IMR-90 (cell line): ENCODE results near the gene ALAS2. TPM values are rescaled to one million over a fixed set of nuclear protein-coding genes. Genes with fewer than 3 reads are reported as not detected.

ENCODE experiments used
- ATAC-seq: fragments of 200-7000 bp; cut with Tn5 transposase; 2 replicates; pipeline ENCODE4 v1.9.1; 2020; ENCODE audit warnings: low read depth, mild to moderate bottlenecking, moderate library complexity
- BruUV-seq: library from RNA; stranded (reverse); fragments of 400-500 nt; replicated peaks from 2 replicates; lab custom pipeline; 2021; lab: Mats Ljungman, UMichigan
- CTCF ChIA-PET: fragments of 300-600 bp; formaldehyde crosslinking; extraction: SDS; loops from one replicate; lab custom pipeline; 2021; ENCODE audit warnings: antibody characterized with exemption; lab: Yijun Ruan, JAX
- POLR2A ChIA-PET: fragments of 300-600 bp; sonication (Branson Sonifier 250); formaldehyde crosslinking; loops from one replicate; lab custom pipeline; 2022; ENCODE audit warnings: antibody characterized with exemption; ENCODE audit not compliant: unreplicated experiment; lab: Charles Lee
- DNase-seq: peaks from one replicate; pipeline ENCODE4 v3.0.0; 2013
- H2AFZ ChIP-seq: replicated peaks from 2 replicates; pipeline ENCODE3; 2013; ENCODE audit warnings: low read length, mild to moderate bottlenecking; ENCODE audit not compliant: poor library complexity
- H2AK5ac ChIP-seq: 2 replicates; pipeline ENCODE4 v1.6.1; 2013; ENCODE audit warnings: low read depth, low read length, inconsistent platforms
- H2AK9ac ChIP-seq: replicated peaks from 2 replicates; pipeline ENCODE3; 2013; ENCODE audit warnings: mild to moderate bottlenecking, low read depth, low read length, moderate library complexity; ENCODE audit not compliant: poor library complexity
- H2BK120ac ChIP-seq: 2 replicates; pipeline ENCODE4 v1.6.1; 2013; ENCODE audit warnings: low read depth, low read length, inconsistent platforms
- H2BK15ac ChIP-seq: 3 replicates; pipeline ENCODE4 v1.6.1; 2013; ENCODE audit warnings: low read depth, low read length, inconsistent platforms
- H2BK20ac ChIP-seq: 2 replicates; pipeline ENCODE4 v1.6.1; 2013; ENCODE audit warnings: low read depth, mild to moderate bottlenecking, inconsistent platforms, low read length, moderate library complexity
- H2BK5ac ChIP-seq: 2 replicates; pipeline ENCODE4 v1.6.1; 2013; ENCODE audit warnings: mild to moderate bottlenecking, low read depth, low read length, inconsistent platforms; ENCODE audit not compliant: poor library complexity, severe bottlenecking
- H3K14ac ChIP-seq: replicated peaks from 2 replicates; pipeline ENCODE4 v1.6.1; 2013; ENCODE audit warnings: low read depth, low read length, inconsistent platforms
- H3K18ac ChIP-seq: 2 replicates; pipeline ENCODE4 v1.6.1; 2013; ENCODE audit warnings: low read depth, low read length, control low read depth
- H3K23ac ChIP-seq: 2 replicates; pipeline ENCODE4 v1.6.1; 2013; ENCODE audit warnings: low read depth, low read length, inconsistent platforms
- H3K27ac ChIP-seq: 2 replicates; pipeline ENCODE4 v1.5.1; 2013; ENCODE audit warnings: mild to moderate bottlenecking, control low read depth, low read length; ENCODE audit not compliant: insufficient read depth
- H3K27me3 ChIP-seq: 2 replicates; pipeline ENCODE4 v1.6.1; 2013; ENCODE audit warnings: low read length; ENCODE audit not compliant: control insufficient read depth, insufficient read depth
- H3K36me3 ChIP-seq: 2 replicates; pipeline ENCODE4 v1.6.1; 2013; ENCODE audit warnings: low read length, mixed read lengths; ENCODE audit not compliant: control insufficient read depth, insufficient read depth
- H3K4ac ChIP-seq: 2 replicates; pipeline ENCODE4 v1.6.1; 2013; ENCODE audit warnings: low read depth, low read length, inconsistent platforms
- H3K4me1 ChIP-seq: 2 replicates; pipeline ENCODE4 v1.6.1; 2013; ENCODE audit warnings: low read length, mixed read lengths; ENCODE audit not compliant: control insufficient read depth, insufficient read depth
- H3K4me2 ChIP-seq: 2 replicates; pipeline ENCODE4 v1.6.1; 2013; ENCODE audit warnings: low read depth, mild to moderate bottlenecking, control low read depth, low read length, moderate library complexity
- H3K4me3 ChIP-seq: 2 replicates; pipeline ENCODE4 v1.5.1; 2013; ENCODE audit warnings: low read depth, mild to moderate bottlenecking, control low read depth, low read length, moderate library complexity; ENCODE audit not compliant: insufficient read depth
- H3K56ac ChIP-seq: 2 replicates; pipeline ENCODE4 v1.6.1; 2013; ENCODE audit warnings: low read length, inconsistent platforms; ENCODE audit not compliant: insufficient read depth; ENCODE audit errors: extremely low read depth
- H3K79me1 ChIP-seq, 2 experiments: 2 replicates each; pipeline ENCODE4 v1.6.1; 2013; ENCODE audit warnings: low read length in 2 of 2, inconsistent platforms in 1 of 2, low read depth in 1 of 2
- H3K9ac ChIP-seq: 2 replicates; pipeline ENCODE4 v1.6.1; 2013; ENCODE audit warnings: low read depth, low read length, control low read depth
- H3K9me1 ChIP-seq: 2 replicates; pipeline ENCODE4 v1.6.1; 2013; ENCODE audit warnings: low read length, inconsistent platforms; ENCODE audit not compliant: insufficient read depth
- H3K9me3 ChIP-seq: 2 replicates; pipeline ENCODE4 v1.6.1; 2013; ENCODE audit warnings: low read length; ENCODE audit not compliant: control insufficient read depth, insufficient read depth
- H4K20me1 ChIP-seq: 2 replicates; pipeline ENCODE4 v1.6.1; 2013; ENCODE audit warnings: low read length, inconsistent platforms; ENCODE audit not compliant: insufficient read depth
- H4K5ac ChIP-seq: 2 replicates; pipeline ENCODE4 v1.6.1; 2013; ENCODE audit warnings: mild to moderate bottlenecking, low read depth, low read length, control low read depth
- H4K8ac ChIP-seq, 2 experiments: 2 replicates each; pipeline ENCODE4 v1.6.1; 2013; ENCODE audit warnings: low read depth in 2 of 2, low read length in 2 of 2, control low read depth in 1 of 2, inconsistent platforms in 1 of 2
- H4K91ac ChIP-seq: 2 replicates; pipeline ENCODE4 v1.6.1; 2013; ENCODE audit warnings: low read depth, low read length, inconsistent platforms; ENCODE audit not compliant: insufficient read depth
- ELK1 ChIP-seq: fragments of 150-350 bp; IDR thresholded peaks from 2 replicates; pipeline ENCODE4 v1.6.1; 2016; ENCODE audit warnings: low read depth, mild to moderate bottlenecking, low read length, moderate library complexity, borderline replicate concordance
- MAFK ChIP-seq: IDR thresholded peaks from 2 replicates; pipeline ENCODE4 v1.6.1; 2012; ENCODE audit warnings: low read depth, low read length, improper control_type of control experiment
- MAZ ChIP-seq: IDR thresholded peaks from 2 replicates; pipeline ENCODE4 v1.6.1; 2012; ENCODE audit warnings: low read depth, mild to moderate bottlenecking, low read length, improper control_type of control experiment, moderate library complexity, borderline replicate concordance
- MXI1 ChIP-seq: IDR thresholded peaks from 2 replicates; pipeline ENCODE4 v1.6.1; 2012; ENCODE audit warnings: low read depth, mild to moderate bottlenecking, low read length, moderate library complexity, borderline replicate concordance
- RCOR1 ChIP-seq: IDR thresholded peaks from 2 replicates; pipeline ENCODE4 v1.6.1; 2012; ENCODE audit warnings: mild to moderate bottlenecking, low read length, improper control_type of control experiment; ENCODE audit not compliant: insufficient replicate concordance
- RFX5 ChIP-seq: IDR thresholded peaks from 2 replicates; pipeline ENCODE4 v1.8.0; 2012; ENCODE audit warnings: low read depth, mild to moderate bottlenecking, low read length, moderate library complexity
- USF2 ChIP-seq: fragments of 150-350 bp; IDR thresholded peaks from 2 replicates; pipeline ENCODE4 v1.6.1; 2017; ENCODE audit warnings: mild to moderate bottlenecking, antibody characterized with exemption, low read length, low read depth
- WGBS, 2 experiments: methylation state at CpG; one replicate each; pipeline versions ENCODE4 v1.1.5 to v1.1.7; 2013; ENCODE audit warnings: missing lambda C conversion rate in 2 of 2; ENCODE audit not compliant: insufficient read length in 1 of 2; ENCODE audit errors: extremely low coverage in 2 of 2; 5-methylcytosine and 5-hydroxymethylcytosine counted together
- dilution Hi-C: fragments of 300-500 bp; cut with HindIII; formaldehyde crosslinking; loops from one replicate; pipeline ENCODE4 v1.14.3; 2018; ENCODE audit warnings: low sequenced_read_pairs; ENCODE audit not compliant: unreplicated experiment
- in situ Hi-C: fragments of 300-500 bp; cut with MboI; formaldehyde crosslinking; loops from 3 replicates; pipeline ENCODE4 v1.14.3; 2019; ENCODE audit warnings: low sequenced_read_pairs, inconsistent platforms, mixed read lengths
- intact Hi-C: fragments of 100-400 bp; cut with micrococcal nuclease; formaldehyde crosslinking; loops from 2 replicates; pipeline ENCODE4 v1.10.0; 2022
- polyA plus RNA-seq, 3 experiments: library from polyadenylated mRNA; depleted of rRNA; stranded (reverse); fragments of >200 nt; gene quantifications; 2 replicates each; pipeline ENCODE4 v1.2.3, GENCODE V29; 2012; ENCODE audit warnings: low replicate concordance in 1 of 3
- total RNA-seq: library from RNA; depleted of rRNA; stranded (reverse); fragments of >200 nt; gene quantifications from 2 replicates; pipeline ENCODE4 v1.2.3, GENCODE V29; 2012
- TF ChIP-seq, protein P1 (sequence below): conservative IDR thresholded peaks from 2 replicates; pipeline ENCODE4 v1.5.1; 2012; ENCODE audit warnings: mild to moderate bottlenecking, low read depth, low read length, improper control_type of control experiment

Gene ALAS2
- total and polyA plus RNA-seq, 2 of the 4 experiments (the other 2 are of a cell fraction), result not detected

- no peak overlapping the region for H2BK15ac ChIP-seq
- no peak overlapping the region for H3K4ac ChIP-seq
- no peak overlapping the region for H3K23ac ChIP-seq
- no peak overlapping the region for H3K18ac ChIP-seq
- dilution Hi-C loops, result no loop called here
- peaks cover 3% of the 10 kb centered on the region for H3K27me3 ChIP-seq
- H4K91ac ChIP-seq, result no peak overlapping the region
- H3K9me3 ChIP-seq, result no peaks in the 10 kb centered on the region; the same call in 1 of the 2 replicates
- H3K9ac ChIP-seq, result no peak overlapping the region
- no peak overlapping the region for H2AK9ac ChIP-seq
- no peak overlapping the region for H3K56ac ChIP-seq
- ChIA-PET CTCF (no interaction called here), POLR2A (no interaction called here)
- H3K27ac ChIP-seq, result no peak overlapping the region
- DNase-seq, result no peak
- BruUV-seq, result no TSS peak
- no peaks in the 10 kb centered on the region for H3K79me1 ChIP-seq
- no peak overlapping the region for H2BK5ac ChIP-seq
- TF ChIP-seq MAFK, result no peak
- TF ChIP-seq MAZ, result no peak
- TF ChIP-seq RCOR1, result no peak
- no peak for TF ChIP-seq MXI1
- no peak for TF ChIP-seq USF2
- no peak for TF ChIP-seq RFX5
- TF ChIP-seq ELK1, result no peak
- TF ChIP-seq, protein P1, sequence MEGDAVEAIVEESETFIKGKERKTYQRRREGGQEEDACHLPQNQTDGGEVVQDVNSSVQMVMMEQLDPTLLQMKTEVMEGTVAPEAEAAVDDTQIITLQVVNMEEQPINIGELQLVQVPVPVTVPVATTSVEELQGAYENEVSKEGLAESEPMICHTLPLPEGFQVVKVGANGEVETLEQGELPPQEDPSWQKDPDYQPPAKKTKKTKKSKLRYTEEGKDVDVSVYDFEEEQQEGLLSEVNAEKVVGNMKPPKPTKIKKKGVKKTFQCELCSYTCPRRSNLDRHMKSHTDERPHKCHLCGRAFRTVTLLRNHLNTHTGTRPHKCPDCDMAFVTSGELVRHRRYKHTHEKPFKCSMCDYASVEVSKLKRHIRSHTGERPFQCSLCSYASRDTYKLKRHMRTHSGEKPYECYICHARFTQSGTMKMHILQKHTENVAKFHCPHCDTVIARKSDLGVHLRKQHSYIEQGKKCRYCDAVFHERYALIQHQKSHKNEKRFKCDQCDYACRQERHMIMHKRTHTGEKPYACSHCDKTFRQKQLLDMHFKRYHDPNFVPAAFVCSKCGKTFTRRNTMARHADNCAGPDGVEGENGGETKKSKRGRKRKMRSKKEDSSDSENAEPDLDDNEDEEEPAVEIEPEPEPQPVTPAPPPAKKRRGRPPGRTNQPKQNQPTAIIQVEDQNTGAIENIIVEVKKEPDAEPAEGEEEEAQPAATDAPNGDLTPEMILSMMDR, result no peak
- H3K4me1 ChIP-seq, result no peaks in the 10 kb centered on the region
- no peak overlapping the region for H3K4me3 ChIP-seq
- no peaks in the 10 kb centered on the region for H3K36me3 ChIP-seq
- H2BK20ac ChIP-seq, result no peak overlapping the region
- H4K5ac ChIP-seq, result no peak overlapping the region
- H2AK5ac ChIP-seq, result no peak overlapping the region
- H2BK120ac ChIP-seq, result no peak overlapping the region
- no peak overlapping the region for H2AFZ ChIP-seq
- no peak for ATAC-seq
- H4K20me1 ChIP-seq, result no peaks in the 10 kb centered on the region
- no CpG with 5 or more reads among the region's 1 CpG for WGBS, 2 experiments
- no peak overlapping the region for H3K4me2 ChIP-seq
- no peak overlapping the region for H3K14ac ChIP-seq
- intact Hi-C loops, result no loop called here
- H4K8ac ChIP-seq, result no peak overlapping the region
- H3K9me1 ChIP-seq, result no peaks in the 10 kb centered on the region
- in situ Hi-C loops, result no loop called here
Observed at GRCh38 chrX:54961750-54962149, 69.0 kb downstream of the ALAS2 start.
